Esophagus squamous epithelium (tissue), 5 donors: Measurements from ENCODE around the gene CD37. TPM values are rescaled to one million over a fixed set of nuclear protein-coding genes. Genes with fewer than 3 reads are reported as not detected.
"Not testable (repeated sequence)": the region's sequence is repeated elsewhere in the genome, so short reads cannot be mapped to it uniquely, and the experiment has no call there.

ENCODE experiments used
- DNase-seq: peaks from one replicate; lab custom pipeline; 2025; lab: John Stamatoyannopoulos, UW
- H3K27ac ChIP-seq, 4 donors: fragments of 200-600 bp; sonication (generic); one replicate each; pipeline ENCODE4 v1.5.1; 2016 to 2019; ENCODE audit warnings: mild to moderate bottlenecking in 1 of 4
- H3K27me3 ChIP-seq, 4 donors: fragments of 200-600 bp; sonication (generic); 1 replicate in 3 of 4; 2 replicates in 1 of 4; pipeline versions ENCODE4 v1.5.1 to v1.6.0; 2017 to 2021; ENCODE audit warnings: antibody characterized with exemption in 1 of 4
- H3K36me3 ChIP-seq, 3 donors: fragments of 200-600 bp; sonication (generic); one replicate each; pipeline ENCODE4 v1.5.1; 2016 to 2019
- H3K4me1 ChIP-seq, 3 donors: fragments of 200-600 bp; sonication (generic); one replicate each; pipeline ENCODE4 v1.5.1; 2017 to 2019
- H3K4me3 ChIP-seq, 4 donors: fragments of 200-600 bp; sonication (generic); 1 replicate in 3 of 4; 2 replicates in 1 of 4; pipeline ENCODE4 v1.5.1; 2016 to 2019; ENCODE audit warnings: mild to moderate bottlenecking in 2 of 4, moderate library complexity in 1 of 4
- H3K9me3 ChIP-seq, 3 donors: fragments of 200-600 bp; sonication (generic); one replicate each; pipeline ENCODE4 v1.5.1; 2016 to 2019
- POLR2A ChIP-seq, 4 donors: fragments of 450-650 bp; IDR thresholded peaks; one replicate each; pipeline ENCODE4 v1.6.1; 2017; ENCODE audit warnings: antibody characterized with exemption in 4 of 4, mild to moderate bottlenecking in 4 of 4, moderate library complexity in 3 of 4
- WGBS, 2 donors: methylation state at CpG; one replicate each; pipeline ENCODE4 v1.1.5; 2018; 5-methylcytosine and 5-hydroxymethylcytosine counted together
- intact Hi-C: fragments of 100-400 bp; cut with DNase I; formaldehyde crosslinking; loops from one replicate; pipeline ENCODE4 v1.15.0; 2022
- total RNA-seq, 4 donors: library from RNA; depleted of rRNA; stranded (reverse); fragments of >200 nt; gene quantifications; one replicate each; pipeline ENCODE4 v1.1.0, GENCODE V29; 2016
- TF ChIP-seq, protein P1 (sequence below), 6 experiments: fragments of 450-650 bp in 4 of 6; fragments of 200-600 bp in 2 of 6; sonication (generic) in 2 of 6; IDR thresholded peaks; one replicate each; pipeline ENCODE4 v1.5.1; 2016 to 2019; ENCODE audit warnings: antibody characterized with exemption in 6 of 6, mild to moderate bottlenecking in 4 of 6, moderate library complexity in 4 of 6
- donor health status: DM: yes; HTN: yes; CAD: no.

The CD37 gene
- total RNA-seq, 4 donors from 2014 or later: 3.1 to 21.4 (median 5.3) TPM

DNA sequence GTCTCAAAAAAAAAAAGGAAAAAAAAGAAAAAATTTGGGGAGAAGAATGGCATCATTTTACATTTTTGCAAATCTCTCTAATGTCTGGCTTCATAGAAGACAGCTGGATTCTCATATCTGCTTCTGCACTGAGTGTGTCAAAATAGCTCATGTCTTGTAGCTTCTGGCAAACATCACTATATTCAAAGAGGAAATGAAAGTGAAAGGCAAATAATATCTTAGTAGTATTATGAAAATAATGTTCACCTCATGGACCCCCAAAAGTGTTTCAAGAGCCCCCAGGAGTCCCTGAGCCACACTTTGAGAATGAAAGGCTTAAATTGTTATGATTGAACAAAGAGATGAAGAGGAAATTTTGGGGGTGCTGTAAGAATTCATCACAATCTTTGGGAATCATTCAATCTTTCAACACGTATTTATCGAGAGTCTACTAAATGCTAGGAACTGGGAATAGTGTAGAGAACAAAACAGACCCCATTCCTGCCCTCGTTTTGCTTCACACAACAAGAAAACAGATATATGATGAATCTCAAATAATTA, 9.0 kb upstream of the CD37 start:
- TF ChIP-seq, protein P1, sequence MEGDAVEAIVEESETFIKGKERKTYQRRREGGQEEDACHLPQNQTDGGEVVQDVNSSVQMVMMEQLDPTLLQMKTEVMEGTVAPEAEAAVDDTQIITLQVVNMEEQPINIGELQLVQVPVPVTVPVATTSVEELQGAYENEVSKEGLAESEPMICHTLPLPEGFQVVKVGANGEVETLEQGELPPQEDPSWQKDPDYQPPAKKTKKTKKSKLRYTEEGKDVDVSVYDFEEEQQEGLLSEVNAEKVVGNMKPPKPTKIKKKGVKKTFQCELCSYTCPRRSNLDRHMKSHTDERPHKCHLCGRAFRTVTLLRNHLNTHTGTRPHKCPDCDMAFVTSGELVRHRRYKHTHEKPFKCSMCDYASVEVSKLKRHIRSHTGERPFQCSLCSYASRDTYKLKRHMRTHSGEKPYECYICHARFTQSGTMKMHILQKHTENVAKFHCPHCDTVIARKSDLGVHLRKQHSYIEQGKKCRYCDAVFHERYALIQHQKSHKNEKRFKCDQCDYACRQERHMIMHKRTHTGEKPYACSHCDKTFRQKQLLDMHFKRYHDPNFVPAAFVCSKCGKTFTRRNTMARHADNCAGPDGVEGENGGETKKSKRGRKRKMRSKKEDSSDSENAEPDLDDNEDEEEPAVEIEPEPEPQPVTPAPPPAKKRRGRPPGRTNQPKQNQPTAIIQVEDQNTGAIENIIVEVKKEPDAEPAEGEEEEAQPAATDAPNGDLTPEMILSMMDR (IDR thresholded peaks at IDR 0.05): no peak
- TF ChIP-seq POLR2A (IDR thresholded peaks at IDR 0.05): no peak
- no peaks in the 10 kb centered on the region for H3K27me3 ChIP-seq
- WGBS, 2 donors: 79 to 92% methylated on average over 3 of the region's 3 CpGs
- H3K4me3 ChIP-seq: no peak overlapping the region
- peaks cover 0 to 13% (median 0%) of the 10 kb centered on the region in 3 donors for H3K36me3 ChIP-seq
- no peak for DNase-seq
- intact Hi-C loops: no loop called here
- peaks cover 0 to 6% (median 0%) of the 10 kb centered on the region in 3 donors for H3K4me1 ChIP-seq
- no peaks in the 10 kb centered on the region for H3K9me3 ChIP-seq
- H3K27ac ChIP-seq: no peak overlapping the region

DNA sequence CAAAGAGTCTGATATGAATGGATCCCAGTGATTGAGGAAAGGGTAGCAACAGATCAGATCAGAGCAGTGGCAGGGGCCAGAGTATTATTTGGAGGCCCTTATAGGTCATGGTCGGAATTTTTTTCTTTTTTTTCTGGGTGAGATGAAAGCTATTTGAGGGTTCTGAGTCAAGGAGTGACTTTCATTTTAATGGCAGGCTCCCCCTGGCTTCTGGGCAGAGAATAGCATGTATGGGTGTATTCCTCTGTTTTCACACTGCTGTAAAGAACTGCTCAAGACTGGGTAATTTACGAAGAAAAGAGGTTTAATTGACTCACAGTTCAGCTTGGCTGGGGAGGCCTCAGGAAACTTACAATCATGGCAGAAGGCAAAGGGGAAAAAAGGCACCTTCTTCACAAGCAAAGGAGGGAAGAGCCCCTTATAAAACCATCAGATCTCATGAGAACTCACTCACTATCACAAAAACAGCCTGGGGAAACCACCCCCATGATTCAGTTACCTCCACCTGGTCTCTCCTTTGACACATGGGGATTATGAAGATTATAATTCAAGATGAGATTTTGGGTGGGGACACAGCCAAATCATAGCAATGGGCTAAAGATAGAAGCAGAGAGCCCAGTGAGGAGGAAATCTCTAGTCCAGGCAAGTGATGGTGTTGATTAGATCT, 7.2 kb upstream of the CD37 start:
- intact Hi-C loops: no loop called here
- H3K27me3 ChIP-seq: no peaks in the 10 kb centered on the region
- H3K36me3 ChIP-seq: peaks cover 0 to 7% (median 0%) of the 10 kb centered on the region in 3 donors
- H3K27ac ChIP-seq: no peak overlapping the region
- H3K4me1 ChIP-seq: peaks cover 0 to 9% (median 0%) of the 10 kb centered on the region in 3 donors
- DNase-seq: no peak
- H3K4me3 ChIP-seq: no peak overlapping the region
- TF ChIP-seq, protein P1 (IDR thresholded peaks at IDR 0.05): peak; percentile 56 to 73 (median 68)
- no peak for TF ChIP-seq POLR2A (IDR thresholded peaks at IDR 0.05)
- no peaks in the 10 kb centered on the region for H3K9me3 ChIP-seq
- WGBS, 2 donors: 48 to 49% methylated on average over 2 of the region's 2 CpGs

DNA sequence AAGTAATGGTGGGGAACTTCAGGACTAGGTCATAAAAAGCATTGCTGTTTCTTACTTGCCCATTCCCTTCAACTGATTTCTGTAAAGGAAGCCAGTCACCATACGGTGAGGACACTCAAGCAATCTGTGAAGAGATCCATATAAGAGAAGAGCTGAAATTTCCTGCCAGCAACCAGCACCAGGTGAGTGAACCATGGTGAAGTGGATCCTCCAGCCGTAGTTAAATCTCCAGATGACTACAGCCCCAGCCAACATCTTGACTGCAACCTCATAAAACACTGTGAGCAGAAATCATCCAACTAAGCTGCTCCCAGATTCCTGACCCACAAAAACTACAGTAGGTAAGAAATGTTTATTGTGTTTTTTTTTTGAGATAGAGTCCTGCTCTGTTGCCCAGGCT, 6.5 kb upstream of the CD37 start:
- H3K36me3 ChIP-seq: peaks cover 0 to 7% (median 0%) of the 10 kb centered on the region in 3 donors
- 86 to 88% methylated on average over 2 of the region's 2 CpGs for WGBS, 2 donors
- H3K4me1 ChIP-seq: peaks cover 0 to 11% (median 0%) of the 10 kb centered on the region in 3 donors
- intact Hi-C loops: no loop called here
- no peak for TF ChIP-seq POLR2A (IDR thresholded peaks at IDR 0.05)
- TF ChIP-seq, protein P1 (IDR thresholded peaks at IDR 0.05): no peak
- no peak overlapping the region for H3K27ac ChIP-seq
- no peak overlapping the region for H3K4me3 ChIP-seq
- no peaks in the 10 kb centered on the region for H3K27me3 ChIP-seq
- DNase-seq: no peak
- H3K9me3 ChIP-seq: no peaks in the 10 kb centered on the region

DNA sequence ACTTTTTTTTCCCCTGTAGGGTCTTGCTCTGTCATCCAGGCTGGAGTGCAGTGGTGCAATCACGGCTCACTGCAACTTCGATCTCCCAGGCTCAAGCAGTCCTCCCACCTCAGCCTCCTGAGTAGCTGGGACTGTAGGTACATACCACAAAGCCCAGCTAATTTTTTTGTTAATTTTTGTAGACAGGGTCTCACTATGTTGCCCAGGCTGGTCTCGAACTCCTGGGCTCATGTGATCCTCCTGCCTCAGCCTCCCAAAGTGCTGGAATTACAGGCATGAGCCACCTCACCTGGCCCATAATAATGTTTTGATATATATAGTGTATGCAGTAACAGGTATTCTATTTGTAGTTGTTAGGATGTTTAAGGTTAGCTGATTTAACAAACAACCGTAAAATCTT, 4.0 kb upstream of the CD37 start:
- DNase-seq: not testable (repeated sequence)

DNA sequence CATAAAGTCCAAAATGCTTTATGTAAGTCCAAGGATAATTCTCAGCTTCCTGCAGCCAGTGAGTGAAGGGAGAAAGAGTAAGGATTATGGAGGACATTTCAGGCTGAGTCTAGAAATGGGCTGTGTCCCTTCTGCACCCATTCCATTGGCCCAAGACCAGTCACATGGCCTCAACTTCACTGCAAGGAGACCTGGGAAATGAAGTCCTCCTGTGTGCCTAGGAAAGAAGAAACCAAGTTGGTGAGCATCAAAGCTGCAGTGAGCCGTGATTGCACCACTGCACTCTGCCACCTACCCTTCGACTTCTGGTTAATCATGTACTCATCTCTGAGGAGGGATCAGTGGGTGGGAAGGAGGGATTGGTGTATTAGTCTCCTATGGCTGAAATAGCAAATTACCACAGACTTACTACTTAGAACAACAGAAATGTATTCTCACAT, 3.6 kb upstream of the CD37 start:
- no peaks in the 10 kb centered on the region for H3K9me3 ChIP-seq
- intact Hi-C loops: no loop called here
- no peaks in the 10 kb centered on the region for H3K27me3 ChIP-seq
- no peak overlapping the region for H3K4me3 ChIP-seq
- H3K4me1 ChIP-seq: peaks cover 0 to 21% (median 0%) of the 10 kb centered on the region in 3 donors
- TF ChIP-seq, protein P1 (IDR thresholded peaks at IDR 0.05): no peak
- TF ChIP-seq POLR2A (IDR thresholded peaks at IDR 0.05): no peak
- DNase-seq: no peak
- H3K36me3 ChIP-seq: peaks cover 0 to 7% (median 0%) of the 10 kb centered on the region in 3 donors
- 60 to 69% methylated on average over 2 of the region's 2 CpGs for WGBS, 2 donors
- H3K27ac ChIP-seq: no peak overlapping the region

More for the DNA sequence above, 4.0 kb upstream of the CD37 start:
- H3K27me3 ChIP-seq, H3K27ac ChIP-seq, H3K4me3 ChIP-seq, H3K36me3 ChIP-seq, H3K9me3 ChIP-seq, intact Hi-C loops: not testable (repeated sequence)
- 90 to 92% methylated on average over 4 of the region's 4 CpGs for WGBS, 2 donors
- H3K4me1 ChIP-seq: peaks cover 0 to 16% (median 0%) of the 10 kb centered on the region in 3 donors

DNA sequence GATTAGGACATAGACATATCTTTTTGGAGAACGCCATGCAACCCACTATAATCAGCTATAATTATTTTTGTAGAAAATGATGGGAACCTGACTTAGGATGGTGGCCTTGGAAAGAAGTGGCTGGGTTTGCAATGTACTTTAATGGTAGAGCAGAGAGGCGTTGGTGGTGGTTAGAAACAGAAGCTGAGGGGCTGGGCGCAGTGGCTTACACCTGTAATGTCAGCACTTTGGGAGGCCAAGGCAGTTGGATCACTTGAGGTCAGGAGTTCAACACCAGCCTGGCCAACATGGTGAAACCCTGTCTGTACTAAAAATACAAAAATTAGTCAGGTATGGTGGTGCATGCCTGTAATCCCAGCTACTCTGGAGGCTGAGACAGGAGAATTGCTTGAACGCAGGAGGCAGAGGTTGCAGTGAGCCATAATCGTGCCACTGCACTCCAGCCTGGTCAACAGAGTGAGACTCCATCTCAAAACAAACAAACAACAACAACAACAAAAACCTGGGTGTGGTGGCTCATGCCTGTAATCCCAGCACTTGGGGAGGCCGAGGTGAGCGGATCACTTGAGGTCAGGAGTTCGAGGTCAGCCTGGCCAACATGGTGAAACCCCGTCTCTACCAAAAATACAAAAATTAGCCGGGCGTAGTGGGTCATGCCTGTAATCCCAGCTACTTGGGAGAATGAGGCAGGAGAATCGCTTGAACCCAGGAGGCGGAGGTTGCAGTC, 2.4 kb upstream of the CD37 start:
- DNase-seq, H3K36me3 ChIP-seq, intact Hi-C loops, H3K27ac ChIP-seq, H3K4me3 ChIP-seq, H3K9me3 ChIP-seq, H3K27me3 ChIP-seq: not testable (repeated sequence)
- H3K4me1 ChIP-seq: peaks cover under 1 to 30% (median under 1%) of the 10 kb centered on the region in 3 donors
- 77 to 78% methylated on average over 13 of the region's 13 CpGs for WGBS, 2 donors
